ENCODE data around the gene IL31RA. TPM values are rescaled to one million over a fixed set of nuclear protein-coding genes. Genes with fewer than 3 reads are reported as not detected.

IL31RA gene
- total RNA-seq, 1 experiment from 2014 or later = 3.2 TPM

- Mint-ChIP-seq H3K27ac (ENCODE audit: unreplicated experiment) (no peak overlapping the region), H3K4me1 (ENCODE audit: low read depth, unreplicated experiment) (peaks cover 7% of the 10 kb centered on the region), H3K36me3 (ENCODE audit: insufficient read depth, unreplicated experiment) (peaks cover 3% of the 10 kb centered on the region), H3K27me3 (ENCODE audit: unreplicated experiment) (no peaks in the 10 kb centered on the region), H3K4me3 (ENCODE audit: low read depth, unreplicated experiment) (no peak overlapping the region), H3K9me3 (ENCODE audit: low read depth, unreplicated experiment) (peaks cover 2% of the 10 kb centered on the region)
- CTCF ChIA-PET = interaction anchor here (1.3 kb wide), 1 partner anchor 13 kb away, joined by 3 read pairs; no protein-coding TSS in a partner anchor
- TF ChIP-seq CTCF (IDR thresholded peaks at IDR 0.05; ENCODE audit: unreplicated experiment) = no peak
- intact Hi-C loops (cut with micrococcal nuclease; ENCODE audit: unreplicated experiment) = no loop called here
- no TSS peak for BruUV-seq (replicated peaks)
- DNase-seq = no peak
Observed at GRCh38 chr5:55865831-55866230, 14.7 kb downstream of the IL31RA start.

- Mint-ChIP-seq H3K4me3 (ENCODE audit: low read depth, unreplicated experiment) (no peak overlapping the region), H3K4me1 (ENCODE audit: low read depth, unreplicated experiment) (peaks cover 7% of the 10 kb centered on the region), H3K9me3 (ENCODE audit: low read depth, unreplicated experiment) (peaks cover 2% of the 10 kb centered on the region), H3K27me3 (ENCODE audit: unreplicated experiment) (no peaks in the 10 kb centered on the region), H3K27ac (ENCODE audit: unreplicated experiment) (no peak overlapping the region), H3K36me3 (ENCODE audit: insufficient read depth, unreplicated experiment) (peaks cover 3% of the 10 kb centered on the region)
- intact Hi-C loops (cut with micrococcal nuclease; ENCODE audit: unreplicated experiment) = no loop called here
- DNase-seq = no peak
- CTCF ChIA-PET = no interaction called here
- TF ChIP-seq CTCF (IDR thresholded peaks at IDR 0.05; ENCODE audit: unreplicated experiment) = no peak
- no TSS peak for BruUV-seq (replicated peaks)
Observed at GRCh38 chr5:55866485-55866884, 15.3 kb downstream of the IL31RA start.

GRCh38 chr5:55866934-55867333 lies 15.8 kb downstream of the IL31RA start:
- no peak for TF ChIP-seq CTCF (IDR thresholded peaks at IDR 0.05; ENCODE audit: unreplicated experiment)
- Mint-ChIP-seq H3K9me3 (ENCODE audit: low read depth, unreplicated experiment) (no peaks in the 10 kb centered on the region), H3K4me3 (ENCODE audit: low read depth, unreplicated experiment) (no peak overlapping the region), H3K36me3 (ENCODE audit: insufficient read depth, unreplicated experiment) (peaks cover 3% of the 10 kb centered on the region), H3K27me3 (ENCODE audit: unreplicated experiment) (no peaks in the 10 kb centered on the region), H3K4me1 (ENCODE audit: low read depth, unreplicated experiment) (peaks cover 7% of the 10 kb centered on the region), H3K27ac (ENCODE audit: unreplicated experiment) (no peak overlapping the region)
- no TSS peak for BruUV-seq (replicated peaks)
- CTCF ChIA-PET = no interaction called here
- intact Hi-C loops (cut with micrococcal nuclease; ENCODE audit: unreplicated experiment) = no loop called here
- no peak for DNase-seq

- intact Hi-C loops (cut with micrococcal nuclease; ENCODE audit: unreplicated experiment) = no loop called here
- TF ChIP-seq CTCF (IDR thresholded peaks at IDR 0.05; ENCODE audit: unreplicated experiment) = no peak
- H3K4me3 Mint-ChIP-seq (ENCODE audit: low read depth, unreplicated experiment) = no peak overlapping the region
- BruUV-seq (replicated peaks) = no TSS peak
- DNase-seq = peak; percentile 71
- CTCF ChIA-PET = interaction anchor here (0.6 to 2.4 kb wide), 3 partner anchors 17 to 1677 kb away, joined by 3 to 11 read pairs (median 3); partner anchors contain the start of gene IL31RA
- H3K27me3 Mint-ChIP-seq (ENCODE audit: unreplicated experiment) = no peaks in the 10 kb centered on the region
- H3K27ac Mint-ChIP-seq (ENCODE audit: unreplicated experiment) = peak overlapping the region; percentile 67
- peaks cover 3% of the 10 kb centered on the region for H3K36me3 Mint-ChIP-seq (ENCODE audit: insufficient read depth, unreplicated experiment)
- no peaks in the 10 kb centered on the region for H3K9me3 Mint-ChIP-seq (ENCODE audit: low read depth, unreplicated experiment)
- H3K4me1 Mint-ChIP-seq (ENCODE audit: low read depth, unreplicated experiment) = peaks cover 7% of the 10 kb centered on the region
Observed at GRCh38 chr5:55868846-55869245, 17.7 kb downstream of the IL31RA start.

All from Calu3 (cell line).